Tibial nerve (tissue), 4 donors: ENCODE measurements around the gene SLC16A7. TPM values are rescaled to one million over a fixed set of nuclear protein-coding genes. Genes with fewer than 3 reads are reported as not detected.
A peak's percentile ranks its signal among the peaks of the same experiment; 100 is the strongest.

ENCODE experiments used
- DNase-seq, 2 donors: peaks; one replicate each; pipeline ENCODE4 v3.0.0-alpha.2; 2019; ENCODE audit warnings: low spot score in 2 of 2
- H3K27ac ChIP-seq, 4 donors: fragments of 200-600 bp; sonication (generic) in 3 of 4; one replicate each; pipeline ENCODE4 v1.5.1; 2017 to 2019; ENCODE audit warnings: mild to moderate bottlenecking in 1 of 4
- H3K27me3 ChIP-seq, 2 donors: fragments of 200-600 bp; sonication (generic) in 1 of 2; one replicate each; pipeline versions ENCODE4 v1.5.1 to v1.6.0; 2017 to 2019
- H3K36me3 ChIP-seq, 3 donors: fragments of 200-600 bp; sonication (generic); one replicate each; pipeline ENCODE4 v1.5.1; 2018 to 2019
- H3K4me1 ChIP-seq, 4 donors: fragments of 200-600 bp; sonication (generic) in 3 of 4; one replicate each; pipeline ENCODE4 v1.5.1; 2017 to 2019
- H3K4me3 ChIP-seq, 4 donors: fragments of 200-600 bp; sonication (generic) in 3 of 4; one replicate each; pipeline ENCODE4 v1.5.1; 2017 to 2019; ENCODE audit warnings: mild to moderate bottlenecking in 1 of 4, moderate library complexity in 1 of 4
- H3K9me3 ChIP-seq, 4 donors: fragments of 200-600 bp; sonication (generic) in 3 of 4; one replicate each; pipeline ENCODE4 v1.5.1; 2017 to 2019
- CTCF ChIP-seq, 5 experiments: fragments of 200-600 bp in 3 of 5; fragments of 450-650 bp in 2 of 5; sonication (generic) in 3 of 5; IDR thresholded peaks; one replicate each; pipeline ENCODE4 v1.5.1; 2016 to 2019; ENCODE audit warnings: antibody characterized with exemption in 5 of 5, mild to moderate bottlenecking in 3 of 5, moderate library complexity in 2 of 5
- EP300 ChIP-seq, 2 donors: sonication (generic); formaldehyde crosslinking; IDR thresholded peaks; one replicate each; pipeline ENCODE4 v1.6.1; 2017; ENCODE audit warnings: antibody characterized with exemption in 2 of 2, mild to moderate bottlenecking in 1 of 2
- POLR2A ChIP-seq, 2 donors: fragments of 450-650 bp; IDR thresholded peaks; one replicate each; pipeline ENCODE4 v1.6.1; 2017; ENCODE audit warnings: antibody characterized with exemption in 2 of 2, mild to moderate bottlenecking in 2 of 2, moderate library complexity in 2 of 2
- WGBS, 2 donors: methylation state at CpG; one replicate each; pipeline ENCODE4 v1.1.5; 2018; 5-methylcytosine and 5-hydroxymethylcytosine counted together
- total RNA-seq, 4 donors: library from RNA; depleted of rRNA; stranded (reverse); fragments of >200 nt; gene quantifications; one replicate each; pipeline ENCODE4 v1.1.0, GENCODE V29; 2016

Gene SLC16A7
- total RNA-seq, 4 donors from 2014 or later: 16.0 to 47.9 (median 29.3) TPM

DNA sequence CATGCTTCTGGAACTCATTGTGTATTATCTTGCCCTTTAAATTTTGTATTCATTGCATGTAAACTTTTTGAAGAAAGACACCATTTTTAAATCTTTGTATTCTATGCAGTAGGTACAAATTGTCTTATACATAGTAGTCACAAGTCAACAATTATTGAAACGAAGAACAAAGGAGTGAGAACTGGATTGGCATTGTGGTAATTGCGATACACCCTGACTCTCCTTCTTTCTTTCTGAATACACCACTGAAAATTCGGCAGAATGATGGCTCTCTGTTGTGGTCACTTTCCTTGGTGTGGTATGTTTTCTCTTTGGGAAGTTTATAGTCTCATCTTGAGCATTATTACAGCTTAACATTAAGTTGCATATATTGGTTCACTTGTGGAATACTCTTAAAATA, 34.1 kb downstream of the SLC16A7 start:
- 86 to 91% methylated on average over 3 of the region's 3 CpGs for WGBS, 2 donors
- Histone ChIP-seq H3K4me3 (no peak overlapping the region), H3K36me3 (no peaks in the 10 kb centered on the region), H3K9me3 (no peaks in the 10 kb centered on the region), H3K27ac (no peak overlapping the region), H3K4me1 (no peaks in the 10 kb centered on the region), H3K27me3 (no peaks in the 10 kb centered on the region)
- TF ChIP-seq EP300 (IDR thresholded peaks at IDR 0.05): no peak
- TF ChIP-seq CTCF (IDR thresholded peaks at IDR 0.05): no peak
- TF ChIP-seq POLR2A (IDR thresholded peaks at IDR 0.05): no peak
- no peak for DNase-seq

DNA sequence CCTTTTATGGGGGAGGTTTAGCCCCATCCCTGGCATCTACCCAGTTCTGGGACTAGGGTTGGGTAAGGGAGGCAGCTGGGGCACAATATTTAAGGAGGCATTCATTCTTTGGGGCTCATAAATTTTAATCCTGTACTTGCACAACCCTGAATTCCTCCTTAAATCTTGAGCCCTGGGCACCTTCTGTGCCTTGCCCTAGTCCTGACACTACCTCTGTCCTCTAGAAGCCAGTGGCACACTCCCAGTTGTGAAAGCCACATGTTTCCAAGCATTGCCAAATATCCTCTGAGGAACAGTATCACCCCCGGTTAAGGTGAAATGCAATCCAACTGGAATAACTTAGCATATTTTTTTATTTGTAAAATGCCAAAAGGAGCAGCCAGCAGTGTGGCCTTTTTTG, 36.6 kb downstream of the SLC16A7 start:
- no peaks in the 10 kb centered on the region for H3K9me3 ChIP-seq
- H3K27me3 ChIP-seq: no peaks in the 10 kb centered on the region
- no peaks in the 10 kb centered on the region for H3K4me1 ChIP-seq
- H3K4me3 ChIP-seq: no peak overlapping the region
- peak; percentile 15 to 40 for DNase-seq
- H3K36me3 ChIP-seq: no peaks in the 10 kb centered on the region
- TF ChIP-seq POLR2A (IDR thresholded peaks at IDR 0.05): no peak
- TF ChIP-seq EP300 (IDR thresholded peaks at IDR 0.05): peak in 1 of 2 donors; percentile 54
- TF ChIP-seq CTCF (IDR thresholded peaks at IDR 0.05): no peak
- 70 to 71% methylated on average over 1 of the region's 1 CpG for WGBS, 2 donors
- H3K27ac ChIP-seq: no peak overlapping the region

DNA sequence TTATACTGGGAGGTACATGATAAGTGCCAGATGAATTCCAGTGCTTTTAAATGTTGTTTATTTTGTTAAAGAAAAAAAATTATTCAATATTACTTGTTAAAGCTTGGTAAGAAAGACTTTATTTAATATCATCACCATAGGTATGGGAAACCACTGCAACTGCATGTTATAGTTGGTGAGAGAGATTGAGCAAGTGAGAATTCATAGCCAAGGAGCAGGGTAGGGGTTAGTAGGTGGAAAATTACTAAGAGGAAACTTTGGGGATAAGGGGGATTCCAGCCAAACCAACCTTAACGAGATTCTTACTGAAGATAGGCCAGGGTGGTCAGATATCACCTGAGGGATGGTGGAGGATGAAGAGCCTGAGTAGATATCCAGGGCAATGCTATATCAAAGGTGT, 38.4 kb downstream of the SLC16A7 start:
- no peak for TF ChIP-seq POLR2A (IDR thresholded peaks at IDR 0.05)
- TF ChIP-seq CTCF (IDR thresholded peaks at IDR 0.05): no peak
- TF ChIP-seq EP300 (IDR thresholded peaks at IDR 0.05): no peak
- Histone ChIP-seq H3K4me1 (no peaks in the 10 kb centered on the region), H3K9me3 (no peaks in the 10 kb centered on the region), H3K27ac (no peak overlapping the region), H3K4me3 (no peak overlapping the region), H3K36me3 (no peaks in the 10 kb centered on the region), H3K27me3 (no peaks in the 10 kb centered on the region)
- 83 to 100% methylated on average over 1 of the region's 1 CpG for WGBS, 2 donors
- DNase-seq: no peak

DNA sequence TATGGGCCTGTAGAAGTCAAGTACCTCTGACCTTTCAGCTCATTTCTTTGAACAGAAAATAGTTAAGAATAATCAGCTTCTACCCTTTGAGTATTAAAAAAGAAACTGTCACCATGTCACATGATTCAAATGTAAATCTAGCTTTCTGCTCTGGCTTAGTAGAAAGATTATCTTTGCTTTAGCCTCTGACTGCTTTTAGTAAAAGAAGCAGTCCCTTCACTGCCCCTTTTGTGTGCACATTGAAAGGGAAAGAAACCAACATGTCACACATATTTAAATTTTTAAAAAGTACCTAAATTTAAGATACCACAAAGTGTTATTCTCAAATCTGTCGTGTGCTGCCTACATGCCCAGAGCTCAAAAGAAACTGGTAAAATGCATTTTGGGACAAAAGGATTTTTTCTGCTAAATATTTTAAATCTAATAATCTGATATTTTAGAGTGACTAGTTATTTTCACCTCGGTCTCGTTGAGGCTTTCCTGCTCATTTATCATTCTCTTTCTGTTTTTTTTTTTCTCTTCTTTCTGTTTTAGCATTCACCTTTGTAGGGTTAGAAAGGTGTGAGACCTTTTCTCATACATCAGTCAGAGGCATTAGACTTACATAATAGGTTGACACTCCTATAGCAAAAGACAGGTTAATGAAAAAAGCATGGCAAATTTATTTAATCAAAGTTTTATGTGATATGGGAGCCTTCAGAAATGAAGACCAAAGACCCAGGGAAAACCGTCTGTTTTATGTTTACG, 41.3 kb downstream of the SLC16A7 start:
- 79 to 86% methylated on average over 5 of the region's 5 CpGs for WGBS, 2 donors
- DNase-seq: no peak
- Histone ChIP-seq H3K9me3 (no peaks in the 10 kb centered on the region), H3K27me3 (no peaks in the 10 kb centered on the region), H3K36me3 (no peaks in the 10 kb centered on the region), H3K4me3 (no peak overlapping the region), H3K27ac (no peak overlapping the region), H3K4me1 (no peaks in the 10 kb centered on the region)
- TF ChIP-seq EP300 (IDR thresholded peaks at IDR 0.05) (no peak), POLR2A (IDR thresholded peaks at IDR 0.05) (no peak), CTCF (IDR thresholded peaks at IDR 0.05) (no peak)

- no peak overlapping the region for H3K4me3 ChIP-seq
- no peaks in the 10 kb centered on the region for H3K36me3 ChIP-seq
- no peaks in the 10 kb centered on the region for H3K9me3 ChIP-seq
- no peak for TF ChIP-seq CTCF (IDR thresholded peaks at IDR 0.05)
- TF ChIP-seq POLR2A (IDR thresholded peaks at IDR 0.05): no peak
- TF ChIP-seq EP300 (IDR thresholded peaks at IDR 0.05): no peak
- H3K4me1 ChIP-seq: no peaks in the 10 kb centered on the region
- no peak overlapping the region for H3K27ac ChIP-seq
- DNase-seq: no peak
- no peaks in the 10 kb centered on the region for H3K27me3 ChIP-seq
These were observed 41.9 kb downstream of the SLC16A7 start for GRCh38 chr12:59637692-59638070.
